GM18507 (cell line): ENCODE measurements around the gene ATP2B2.

Source experiments
- DNase-seq: peaks from one replicate; pipeline ENCODE4 v3.0.0; 2011; ENCODE audit warnings: low read depth; ENCODE audit not compliant: insufficient read length; ENCODE audit errors: extremely low spot score
- FAIRE-seq: peaks from 2 replicates; lab custom pipeline; 2011; peaks lifted over from hg19 to GRCh38; lab: Jason Lieb, UNC

ATP2B2 gene

DNA sequence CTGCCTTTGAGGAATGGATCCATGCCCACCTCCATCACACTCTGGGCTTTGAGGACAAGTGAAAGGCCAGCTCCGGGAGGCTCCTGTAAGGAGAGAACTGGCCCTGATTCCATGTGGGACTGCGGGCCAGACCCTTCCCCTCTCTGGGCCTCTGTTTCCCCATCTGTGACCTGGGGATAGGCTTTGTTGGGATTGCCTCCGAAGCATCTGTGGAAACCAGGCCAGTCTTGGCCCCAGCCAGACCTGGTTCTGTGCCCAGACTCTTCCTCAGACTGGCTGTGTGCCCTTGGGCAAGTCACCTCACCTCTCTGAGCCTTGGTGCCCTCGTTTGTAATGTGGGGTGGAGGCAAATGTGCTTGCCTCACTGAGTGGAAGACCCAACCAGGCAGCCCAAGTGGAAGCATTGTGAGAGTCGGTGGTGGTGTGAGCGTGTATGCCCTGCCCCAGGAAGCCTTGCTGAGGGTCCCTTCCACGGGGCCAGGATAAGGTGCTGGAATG, 163.4 kb downstream of the ATP2B2 start:
- FAIRE-seq (no peak), DNase-seq (no peak)

DNA sequence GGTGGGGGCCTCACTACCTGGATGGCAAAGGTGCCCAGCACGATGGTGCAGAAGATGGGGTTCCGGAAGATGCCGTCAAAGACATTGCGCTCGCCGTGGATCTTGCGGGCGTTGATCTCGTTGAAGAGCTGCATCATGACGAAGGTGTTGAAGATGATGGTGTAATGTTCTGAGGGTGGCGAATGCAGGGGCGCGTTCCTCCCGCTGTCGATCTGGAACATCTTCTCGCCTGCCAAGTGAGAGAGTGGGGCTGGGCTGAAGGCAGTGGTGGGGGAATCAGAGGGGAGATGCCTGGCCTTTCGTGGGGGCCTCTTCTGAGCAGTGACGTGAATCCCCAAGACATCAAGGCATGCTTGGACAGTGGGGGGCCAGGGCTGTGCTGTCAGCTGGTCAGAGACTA, 164.9 kb downstream of the ATP2B2 start:
- FAIRE-seq (no peak), DNase-seq (no peak)

GRCh38 chr3:10340046-10340445, 165.3 kb downstream of the ATP2B2 start:
- FAIRE-seq = no peak
- DNase-seq = no peak

GRCh38 chr3:10339376-10339955, 165.9 kb downstream of the ATP2B2 start:
- FAIRE-seq = no peak

DNA sequence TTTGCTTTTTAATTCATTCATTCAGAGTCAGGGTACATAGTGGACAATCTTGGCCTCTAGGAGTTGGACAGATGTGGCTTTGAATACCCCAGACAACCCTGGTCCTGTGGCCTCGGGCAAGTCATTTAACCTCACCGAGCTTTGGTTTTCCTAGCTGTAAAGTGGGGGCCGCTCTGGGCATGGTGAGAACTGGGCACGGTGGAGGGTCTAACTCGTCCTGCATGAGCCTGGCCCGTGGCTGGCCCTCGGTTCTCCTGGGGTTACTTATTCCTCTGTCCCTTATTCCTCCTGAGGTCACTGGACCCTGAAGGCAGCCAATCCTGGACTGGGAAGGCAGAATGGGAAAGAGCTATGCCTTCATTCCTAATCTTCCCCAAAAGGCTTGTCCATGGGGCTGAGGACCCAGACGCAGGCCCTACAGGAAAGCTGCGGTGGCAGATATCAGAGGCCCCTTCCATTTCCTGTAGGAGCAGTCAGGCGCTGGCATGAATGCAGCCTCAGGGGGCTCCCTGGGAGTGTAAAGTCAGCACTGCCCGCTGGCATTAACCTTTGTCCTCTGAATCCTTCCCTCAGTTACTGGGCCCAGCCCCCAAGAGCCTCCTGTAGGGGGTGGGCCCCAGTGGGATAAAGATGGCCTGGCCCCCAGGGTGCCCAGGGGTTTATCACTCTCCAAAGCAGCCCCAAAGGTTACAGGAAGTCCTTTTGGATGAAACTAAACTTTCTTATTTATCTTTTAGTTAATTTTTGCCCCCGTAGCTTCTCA, 166.6 kb downstream of the ATP2B2 start:
- DNase-seq (no peak), FAIRE-seq (no peak)

More at GRCh38 chr3:10339376-10339955, 165.9 kb downstream of the ATP2B2 start:
- DNase-seq = no peak

- DNase-seq (no peak), FAIRE-seq (no peak)
Measured at GRCh38 chr3:10338164-10338470, 167.3 kb downstream of the ATP2B2 start.

DNA sequence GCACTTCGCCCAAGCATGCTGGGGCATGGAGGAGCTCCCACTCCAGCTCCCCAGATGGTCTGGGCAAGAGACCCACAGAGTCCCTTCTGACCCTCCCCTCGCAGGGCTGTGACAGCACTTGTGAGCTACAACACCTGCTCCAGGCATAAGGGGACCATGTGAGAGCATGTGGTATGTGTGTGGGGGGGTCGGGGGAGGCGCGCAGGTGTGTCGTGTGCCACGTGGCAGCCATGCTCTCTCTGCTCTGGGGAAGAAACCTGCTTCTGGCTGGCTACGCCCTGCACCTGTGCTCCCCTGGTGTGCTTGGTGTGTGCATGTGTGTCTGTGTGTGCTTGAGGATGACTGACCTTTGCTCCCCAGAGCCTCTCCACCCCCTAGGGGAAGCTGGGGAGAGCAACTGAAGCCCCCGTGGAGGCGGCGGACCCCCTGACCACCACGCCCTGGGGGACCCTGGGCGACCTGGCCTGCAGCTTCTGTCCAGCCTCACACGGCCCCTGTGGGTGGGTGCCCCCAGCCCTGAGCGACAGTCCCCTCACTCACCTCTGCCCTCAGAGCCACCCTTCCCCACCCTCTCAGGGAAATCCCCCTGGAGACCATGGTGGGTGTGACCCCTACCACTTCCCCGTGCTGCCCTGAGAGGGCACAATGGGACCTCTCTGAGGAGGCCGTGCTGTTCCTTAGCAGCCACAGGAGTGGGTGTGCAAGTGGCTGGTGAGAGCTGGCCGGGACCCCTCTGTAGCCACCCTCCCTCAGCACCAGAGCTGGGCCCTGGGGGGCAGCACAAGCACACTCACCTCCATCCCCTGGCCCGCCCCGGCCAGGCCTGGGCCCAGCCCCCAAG, 167.8 kb downstream of the ATP2B2 start:
- FAIRE-seq (no peak), DNase-seq (no peak)

- no peak for DNase-seq
- FAIRE-seq = no peak
Measured at GRCh38 chr3:10336761-10337160, 168.6 kb downstream of the ATP2B2 start.

GRCh38 chr3:10335871-10336622, 169.3 kb downstream of the ATP2B2 start:
- no peak for FAIRE-seq
- no peak for DNase-seq

- FAIRE-seq = no peak
Measured at GRCh38 chr3:10335190-10335738, 170.1 kb downstream of the ATP2B2 start.

DNA sequence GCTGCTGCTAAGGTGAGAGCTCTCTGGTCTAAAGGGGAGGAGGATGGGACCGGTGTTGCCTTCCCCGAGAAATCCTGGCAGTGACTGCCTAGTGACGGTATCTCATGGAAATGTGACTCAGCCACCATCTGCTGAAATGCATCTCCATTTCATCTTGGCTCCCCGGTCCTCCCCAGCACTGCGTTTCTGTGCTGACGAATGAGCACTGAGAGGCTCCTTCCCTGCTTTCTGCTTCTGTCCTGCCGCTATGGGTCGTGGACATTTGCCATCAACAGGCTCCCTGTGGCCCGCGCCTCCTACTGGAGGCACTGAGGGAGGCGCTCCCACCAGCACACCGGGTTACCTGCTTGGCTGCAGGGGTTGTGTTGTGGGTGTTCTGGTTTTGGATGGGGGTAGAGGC, 170.9 kb downstream of the ATP2B2 start:
- no peak for FAIRE-seq
- no peak for DNase-seq

More at GRCh38 chr3:10335190-10335738, 170.1 kb downstream of the ATP2B2 start:
- DNase-seq = no peak

- DNase-seq (no peak), FAIRE-seq (no peak)
Measured at GRCh38 chr3:10334042-10334441, 171.3 kb downstream of the ATP2B2 start.

DNA sequence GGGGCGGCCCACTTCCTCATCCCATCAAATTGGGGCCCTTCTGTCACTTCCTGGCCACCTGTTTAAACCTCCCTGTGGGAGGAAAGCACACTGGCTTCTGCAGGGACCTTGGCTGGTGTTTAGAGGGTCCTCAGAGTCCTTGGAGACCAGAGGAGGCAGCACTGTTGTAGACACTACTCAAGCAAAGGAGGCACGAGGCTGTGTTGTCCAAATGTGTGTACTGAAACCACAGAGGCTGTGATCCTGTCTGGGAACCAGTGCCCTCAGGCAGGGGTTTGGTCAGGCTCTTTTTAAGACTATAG, 172.1 kb downstream of the ATP2B2 start:
- no peak for FAIRE-seq
- DNase-seq = no peak

GRCh38 chr3:10332481-10333348, 172.7 kb downstream of the ATP2B2 start:
- DNase-seq (no peak), FAIRE-seq (no peak)

GRCh38 chr3:10331320-10331719, 174.1 kb downstream of the ATP2B2 start:
- FAIRE-seq = no peak

DNA sequence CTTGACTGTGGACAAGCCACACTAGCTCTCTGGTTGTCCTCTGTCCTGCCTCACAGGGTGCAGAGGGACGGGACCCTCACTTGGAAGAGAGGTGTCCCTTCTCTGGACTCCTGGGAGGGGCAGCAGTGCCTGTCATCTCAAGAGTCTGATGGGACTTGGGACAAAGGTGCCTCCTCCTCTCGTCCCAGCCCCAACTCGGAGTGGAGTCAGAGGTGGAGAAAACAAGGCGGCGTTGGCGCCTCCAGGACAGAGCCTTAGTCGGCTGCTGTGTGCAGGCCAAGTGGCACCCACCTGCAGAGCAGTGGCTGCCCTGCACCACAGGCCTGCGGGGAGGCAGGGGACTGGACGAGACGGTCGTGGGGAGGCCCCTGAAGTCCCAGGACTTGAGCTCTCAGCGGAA, 175.1 kb downstream of the ATP2B2 start:
- no peak for FAIRE-seq
- DNase-seq = no peak

More at GRCh38 chr3:10331320-10331719, 174.1 kb downstream of the ATP2B2 start:
- no peak for DNase-seq

DNA sequence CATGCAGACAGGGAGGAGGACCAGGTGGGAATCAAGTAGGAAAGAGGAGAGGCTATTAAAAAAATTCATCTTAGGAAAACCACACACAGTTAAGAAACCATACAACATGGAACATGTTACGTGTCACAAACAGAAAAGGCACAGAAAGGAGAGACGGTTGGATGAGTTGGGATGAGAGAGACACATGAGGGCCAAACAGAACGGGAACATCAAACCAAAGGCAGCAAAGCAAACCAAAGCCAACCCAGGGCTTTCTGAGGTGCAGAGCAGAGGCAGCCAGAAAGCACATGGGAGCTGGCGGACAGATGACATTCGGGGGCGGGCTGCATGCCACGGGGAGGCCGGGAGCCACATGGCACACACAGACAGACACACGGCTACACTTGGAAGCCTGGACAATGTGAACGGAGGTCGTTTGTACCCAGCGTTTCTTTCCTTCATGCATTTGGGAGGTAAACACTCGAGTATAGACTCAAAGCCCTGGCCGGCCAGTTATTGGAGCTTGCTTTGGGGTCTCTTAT, 175.8 kb downstream of the ATP2B2 start:
- DNase-seq (no peak), FAIRE-seq (no peak)

GRCh38 chr3:10328460-10329071, 176.8 kb downstream of the ATP2B2 start:
- DNase-seq (no peak), FAIRE-seq (no peak)
